Measurements from ENCODE around the gene DOCK4. TPM values are rescaled to one million over a fixed set of nuclear protein-coding genes. Genes with fewer than 3 reads are reported as not detected.
A peak's percentile ranks its signal among the peaks of the same experiment; 100 is the strongest.

DOCK4 gene
- total and polyA plus RNA-seq, 2 experiments from 2014 or later, result 2.1 to 5.0 TPM

DNA sequence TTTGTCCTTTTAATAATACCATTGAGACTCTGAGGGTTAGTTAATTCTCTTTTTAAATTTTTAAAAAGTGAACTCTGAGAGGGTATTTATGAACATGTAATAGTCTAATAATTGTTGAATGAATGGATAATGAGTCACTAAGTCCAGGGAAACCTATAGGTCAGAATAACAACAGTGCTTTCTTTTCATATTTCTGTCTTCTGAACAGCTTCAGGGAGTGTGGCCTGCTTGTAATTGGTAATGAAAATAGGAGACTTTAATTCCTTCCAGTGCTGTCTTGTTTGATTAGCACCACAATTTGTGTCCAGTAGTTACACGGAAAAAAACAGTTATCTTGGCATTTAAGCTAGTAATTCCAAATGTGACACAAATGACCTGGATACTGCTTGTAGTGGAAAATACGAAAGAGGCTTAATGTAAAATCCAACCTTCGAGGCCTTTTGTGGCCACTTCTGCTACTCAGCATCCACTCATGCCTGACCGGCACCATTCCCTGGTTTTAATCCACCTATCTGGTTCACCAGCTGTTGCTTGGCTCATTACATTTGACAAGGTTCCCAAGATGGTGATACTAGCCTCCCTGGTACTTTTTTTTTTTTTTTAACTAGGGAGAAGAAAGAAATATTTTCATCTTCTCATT lies 494.7 kb downstream of the DOCK4 start:
- DNase-seq, result no peak
- H3K36me3 ChIP-seq (ENCODE audit: low read depth), result no peaks in the 10 kb centered on the region

DNA sequence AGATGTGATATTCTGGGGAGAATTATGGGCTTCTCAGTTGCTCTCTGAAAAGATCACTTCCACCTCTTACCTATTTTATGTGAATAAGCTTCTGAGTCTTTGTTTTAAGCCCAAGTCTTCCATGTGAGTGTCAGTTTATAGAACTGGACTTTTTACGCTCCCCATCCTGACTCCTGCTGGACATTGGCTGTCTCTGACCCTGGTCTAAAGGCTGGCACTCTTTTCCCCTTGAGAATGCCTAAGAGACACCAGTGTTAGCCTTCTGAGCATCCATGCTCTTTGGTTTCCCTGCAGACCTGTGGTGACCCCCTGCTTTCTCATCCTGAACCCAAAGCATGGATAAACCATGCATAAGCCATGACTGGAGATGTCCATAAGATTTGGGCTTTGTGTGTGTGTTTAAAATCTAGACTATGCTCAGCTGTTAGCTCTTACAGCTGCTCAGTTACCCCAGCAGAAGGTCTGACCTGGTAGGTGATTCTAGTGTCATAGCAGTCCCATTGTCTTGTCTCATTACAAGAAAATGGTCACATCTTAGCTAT lies 495.3 kb downstream of the DOCK4 start:
- no peak overlapping the region for H2AFZ ChIP-seq
- H3F3A ChIP-seq (ENCODE audit: insufficient read depth), result no peaks in the 10 kb centered on the region
- in situ Hi-C loops (cut with MboI), result no loop called here
- TF ChIP-seq EZH2phosphoT487 (IDR thresholded peaks at IDR 0.05; ENCODE audit: insufficient read depth, low read depth) (no peak), EZH2 (IDR thresholded peaks at IDR 0.05; ENCODE audit: insufficient read depth, poor library complexity, severe bottlenecking) (no peak)
- H3K4me2 ChIP-seq (ENCODE audit: unreplicated experiment), result no peak overlapping the region
- H3K27me3 ChIP-seq (replicated peaks; ENCODE audit: insufficient read depth), result no peaks in the 10 kb centered on the region; the same call in 1 of the 2 replicates
- H3K4me3 ChIP-seq, result no peak overlapping the region
- no peak overlapping the region for H3K27ac ChIP-seq
- H3K79me2 ChIP-seq (ENCODE audit: insufficient read depth), result no peaks in the 10 kb centered on the region
- no peaks in the 10 kb centered on the region for H4K20me1 ChIP-seq (ENCODE audit: insufficient read depth)
- no peak for DNase-seq
- no peaks in the 10 kb centered on the region for H3K9me3 ChIP-seq (ENCODE audit: low read depth)
- no peaks in the 10 kb centered on the region for H3K36me3 ChIP-seq (ENCODE audit: low read depth)
- 68 to 81% methylated on average over 1 of the region's 1 CpG for WGBS, 2 experiments (ENCODE audit: low coverage in 1 of 2, low lambda C conversion rate in 2 of 2, missing lambda C conversion rate in 2 of 2)
- H3K4me1 ChIP-seq (ENCODE audit: insufficient read depth), result no peaks in the 10 kb centered on the region
- H3K9me2 ChIP-seq (ENCODE audit: insufficient read depth), result no peaks in the 10 kb centered on the region
- H3K9ac ChIP-seq, result no peak overlapping the region

More for the DNA sequence above, 494.7 kb downstream of the DOCK4 start:
- TF ChIP-seq EZH2 (IDR thresholded peaks at IDR 0.05; ENCODE audit: insufficient read depth, poor library complexity, severe bottlenecking) (no peak), EZH2phosphoT487 (IDR thresholded peaks at IDR 0.05; ENCODE audit: insufficient read depth, low read depth) (no peak)
- no peak overlapping the region for H3K4me3 ChIP-seq
- H3K9ac ChIP-seq, result no peak overlapping the region
- no peaks in the 10 kb centered on the region for H3K9me2 ChIP-seq (ENCODE audit: insufficient read depth)
- WGBS, 2 experiments (ENCODE audit: low coverage in 1 of 2, low lambda C conversion rate in 2 of 2, missing lambda C conversion rate in 2 of 2), result 48 to 52% methylated on average over 4 of the region's 4 CpGs
- H3K79me2 ChIP-seq (ENCODE audit: insufficient read depth), result no peaks in the 10 kb centered on the region
- H2AFZ ChIP-seq, result no peak overlapping the region
- H3K27me3 ChIP-seq (replicated peaks; ENCODE audit: insufficient read depth), result no peaks in the 10 kb centered on the region; the same call in 1 of the 2 replicates
- H3K27ac ChIP-seq, result no peak overlapping the region
- no peaks in the 10 kb centered on the region for H3K4me1 ChIP-seq (ENCODE audit: insufficient read depth)
- no peaks in the 10 kb centered on the region for H3F3A ChIP-seq (ENCODE audit: insufficient read depth)
- no peak overlapping the region for H3K4me2 ChIP-seq (ENCODE audit: unreplicated experiment)
- H3K9me3 ChIP-seq (ENCODE audit: low read depth), result no peaks in the 10 kb centered on the region
- H4K20me1 ChIP-seq (ENCODE audit: insufficient read depth), result no peaks in the 10 kb centered on the region
- in situ Hi-C loops (cut with MboI), result no loop called here

DNA sequence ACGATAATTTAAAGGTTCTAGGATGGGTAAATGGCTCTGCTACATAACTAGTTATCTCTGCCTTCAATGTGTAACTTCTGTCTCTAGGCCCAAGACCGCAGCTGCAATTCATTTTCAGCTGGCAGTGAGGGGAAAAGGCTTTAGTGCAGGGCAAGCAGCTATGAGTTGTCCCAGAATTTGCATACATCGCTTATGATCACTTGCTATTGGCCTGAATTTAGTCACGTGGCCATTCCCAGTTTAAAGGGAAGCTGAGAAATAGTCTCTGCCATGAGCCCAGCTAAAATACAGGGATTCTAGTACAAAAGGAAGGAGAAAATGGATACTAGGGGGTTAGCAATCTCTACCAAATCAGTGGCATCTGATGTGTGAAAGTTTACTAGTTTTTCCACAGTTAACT lies 498.1 kb downstream of the DOCK4 start:
- Histone ChIP-seq H3K27me3 (replicated peaks; ENCODE audit: insufficient read depth) (no peaks in the 10 kb centered on the region; the same call in 1 of the 2 replicates), H3K9ac (no peak overlapping the region), H4K20me1 (ENCODE audit: insufficient read depth) (no peaks in the 10 kb centered on the region), H2AFZ (no peak overlapping the region), H3K9me3 (ENCODE audit: low read depth) (no peaks in the 10 kb centered on the region), H3K4me3 (no peak overlapping the region), H3K4me1 (ENCODE audit: insufficient read depth) (no peaks in the 10 kb centered on the region), H3K4me2 (ENCODE audit: unreplicated experiment) (no peak overlapping the region), H3K36me3 (ENCODE audit: low read depth) (no peaks in the 10 kb centered on the region), H3F3A (ENCODE audit: insufficient read depth) (no peaks in the 10 kb centered on the region), H3K9me2 (ENCODE audit: insufficient read depth) (no peaks in the 10 kb centered on the region), H3K79me2 (ENCODE audit: insufficient read depth) (no peaks in the 10 kb centered on the region), H3K27ac (no peak overlapping the region)
- WGBS, 2 experiments (ENCODE audit: low coverage in 1 of 2, low lambda C conversion rate in 2 of 2, missing lambda C conversion rate in 2 of 2), result 7 to 11% methylated on average over 4 of the region's 4 CpGs
- DNase-seq, result peak; percentile 37
- in situ Hi-C loops (cut with MboI), result no loop called here
- TF ChIP-seq EZH2 (IDR thresholded peaks at IDR 0.05; ENCODE audit: insufficient read depth, poor library complexity, severe bottlenecking), result no peak
- no peak for TF ChIP-seq EZH2phosphoT487 (IDR thresholded peaks at IDR 0.05; ENCODE audit: insufficient read depth, low read depth)

DNA sequence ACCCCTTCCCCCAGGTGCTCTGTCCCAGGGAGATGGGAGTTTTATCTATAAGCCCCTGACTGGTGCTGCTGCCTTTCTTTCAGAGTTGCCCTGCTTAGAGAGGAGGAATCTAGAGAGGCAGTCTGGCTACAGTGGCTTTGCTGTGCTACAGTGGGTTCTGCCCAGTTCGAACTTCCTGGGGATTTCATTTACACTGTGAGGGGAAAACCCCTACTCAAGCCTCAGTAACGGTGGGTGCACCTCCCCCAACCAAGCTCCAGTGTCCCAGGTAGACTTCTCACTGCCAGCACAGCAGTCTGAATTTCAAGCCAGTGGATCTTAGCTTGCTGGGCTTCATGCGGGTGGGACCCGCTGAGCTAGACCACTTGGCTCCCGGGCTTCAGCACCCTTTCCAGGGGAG lies 500.4 kb downstream of the DOCK4 start:
- Histone ChIP-seq H3F3A (ENCODE audit: insufficient read depth) (no peaks in the 10 kb centered on the region), H4K20me1 (ENCODE audit: insufficient read depth) (no peaks in the 10 kb centered on the region), H3K4me1 (ENCODE audit: insufficient read depth) (no peaks in the 10 kb centered on the region), H2AFZ (no peak overlapping the region), H3K27me3 (replicated peaks; ENCODE audit: insufficient read depth) (no peaks in the 10 kb centered on the region; the same call in 1 of the 2 replicates), H3K9me3 (ENCODE audit: low read depth) (no peaks in the 10 kb centered on the region), H3K79me2 (ENCODE audit: insufficient read depth) (no peaks in the 10 kb centered on the region), H3K9me2 (ENCODE audit: insufficient read depth) (no peaks in the 10 kb centered on the region), H3K4me2 (ENCODE audit: unreplicated experiment) (no peak overlapping the region), H3K9ac (no peak overlapping the region), H3K27ac (no peak overlapping the region), H3K4me3 (no peak overlapping the region), H3K36me3 (ENCODE audit: low read depth) (no peaks in the 10 kb centered on the region)
- DNase-seq, result no peak
- in situ Hi-C loops (cut with MboI), result no loop called here
- TF ChIP-seq EZH2 (IDR thresholded peaks at IDR 0.05; ENCODE audit: insufficient read depth, poor library complexity, severe bottlenecking) (no peak), EZH2phosphoT487 (IDR thresholded peaks at IDR 0.05; ENCODE audit: insufficient read depth, low read depth) (no peak)
- WGBS, 2 experiments (ENCODE audit: low coverage in 1 of 2, low lambda C conversion rate in 2 of 2, missing lambda C conversion rate in 2 of 2), result 55 to 69% methylated on average over 5 of the region's 5 CpGs
